Thymus (tissue), 11 donors: ENCODE data around the gene ATP13A2. TPM values are rescaled to one million over a fixed set of nuclear protein-coding genes. Genes with fewer than 3 reads are reported as not detected.
A peak's percentile ranks its signal among the peaks of the same experiment; 100 is the strongest.

Experiments used
- DNase-seq, 9 donors: peaks; one replicate each; pipeline ENCODE4 v3.0.0-alpha.2; 2013; ENCODE audit warnings: low spot score in 9 of 9, low read depth in 6 of 9, missing footprints in 1 of 9
- H3K27ac ChIP-seq, 2 donors: one replicate each; pipeline ENCODE4 v1.5.1; 2013; ENCODE audit warnings: control low read depth in 1 of 2, low read depth in 1 of 2, low read length in 1 of 2, mild to moderate bottlenecking in 1 of 2, moderate library complexity in 1 of 2
- H3K27me3 ChIP-seq, 2 donors: one replicate each; pipeline ENCODE4 v1.5.1; 2013; ENCODE audit warnings: low read length in 1 of 2; ENCODE audit not compliant: control insufficient read depth in 2 of 2, insufficient read depth in 1 of 2
- H3K36me3 ChIP-seq, 2 donors: one replicate each; pipeline ENCODE4 v1.5.1; 2013; ENCODE audit warnings: low read length in 1 of 2, mild to moderate bottlenecking in 1 of 2, moderate library complexity in 1 of 2; ENCODE audit not compliant: control insufficient read depth in 2 of 2, insufficient read depth in 2 of 2
- H3K4me1 ChIP-seq, 2 donors: one replicate each; pipeline ENCODE4 v1.5.1; 2013; ENCODE audit warnings: low read length in 2 of 2; ENCODE audit not compliant: control insufficient read depth in 2 of 2, insufficient read depth in 2 of 2
- H3K4me3 ChIP-seq, 2 donors: one replicate each; pipeline ENCODE4 v1.5.1; 2013; ENCODE audit warnings: low read length in 2 of 2, control low read depth in 1 of 2, mild to moderate bottlenecking in 1 of 2
- H3K9me3 ChIP-seq, 2 donors: one replicate each; pipeline ENCODE4 v1.5.1; 2013; ENCODE audit warnings: low read length in 1 of 2, mild to moderate bottlenecking in 1 of 2; ENCODE audit not compliant: control insufficient read depth in 2 of 2, insufficient read depth in 1 of 2
- WGBS: extraction: QIAGEN DNeasy Blood & Tissue Kit; methylation state at CpG from one replicate; pipeline ENCODE4 v1.1.7; 2013; 5-methylcytosine and 5-hydroxymethylcytosine counted together
- polyA plus RNA-seq: library from polyadenylated mRNA; stranded (reverse); fragments of 200-250 nt; gene quantifications from one replicate; pipeline ENCODE4 v1.2.3, GENCODE V29; 2013
- total RNA-seq: library from RNA; stranded (reverse); fragments of 120-200 nt; gene quantifications from one replicate; pipeline ENCODE4 v1.2.4, GENCODE V29; 2013
- donor health status: healthy.

ATP13A2 gene
- total and polyA plus RNA-seq, 2 donors = 9.3 to 18.3 TPM

GRCh38 chr1:16979475-16980327, 32.0 kb downstream of the ATP13A2 start:
- Histone ChIP-seq H3K4me3 (peak overlapping the region; percentile 22 to 36), H3K36me3 (no peaks in the 10 kb centered on the region), H3K27me3 (peaks cover 0 to 31% of the 10 kb centered on the region in 2 donors), H3K4me1 (peaks cover 4 to 14% of the 10 kb centered on the region in 2 donors), H3K27ac (no peak overlapping the region), H3K9me3 (no peaks in the 10 kb centered on the region)
- 20% methylated on average over 44 of the region's 44 CpGs for WGBS
- peak in 3 of 9 donors; percentile 23 to 42 (median 25) for DNase-seq

DNA sequence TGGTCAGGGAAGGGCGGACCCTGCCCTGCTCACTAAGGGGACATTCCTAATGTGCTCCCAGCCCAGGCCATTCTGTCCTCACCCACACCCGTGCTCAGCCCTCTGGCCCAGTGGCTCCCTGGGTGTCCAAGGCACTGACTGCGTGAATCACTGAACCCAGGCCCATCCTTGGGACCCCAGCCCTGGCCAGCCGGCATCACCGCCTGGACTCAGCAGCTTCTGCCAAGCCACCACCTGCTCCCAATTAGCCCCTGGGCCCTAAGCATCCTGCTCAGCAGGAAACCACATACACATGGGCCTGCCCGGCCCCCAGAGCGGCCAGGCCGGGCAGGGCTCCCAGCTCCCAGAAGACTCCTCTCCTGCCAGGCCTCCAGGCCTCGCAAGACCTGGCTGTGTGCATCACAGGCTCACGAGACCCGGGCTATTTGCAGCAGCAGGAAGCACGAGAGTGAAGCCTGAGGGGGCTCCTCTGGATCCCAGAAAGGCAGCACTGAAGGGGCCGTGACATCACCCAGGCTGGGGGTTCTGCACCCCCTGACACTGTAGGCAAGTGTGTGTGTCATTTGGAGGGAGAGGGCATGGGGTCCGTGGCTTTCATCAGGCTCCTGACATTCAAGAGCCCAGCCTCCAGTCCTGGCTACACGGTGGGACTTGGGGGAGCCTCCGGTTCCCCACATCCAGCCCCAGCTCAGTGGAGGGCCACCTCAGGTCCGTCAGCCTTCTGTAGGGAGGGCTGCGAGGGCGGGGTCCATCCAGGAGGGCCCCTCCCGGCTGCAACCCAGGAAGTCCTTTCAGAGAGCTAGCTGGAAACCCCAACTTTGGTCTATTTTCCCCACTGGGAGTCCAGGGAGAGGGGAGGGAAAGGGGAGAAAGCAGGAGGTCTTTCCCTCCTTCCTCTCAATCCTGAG, 32.9 kb downstream of the ATP13A2 start:
- no peak for DNase-seq
- Histone ChIP-seq H3K4me1 (peaks cover 4 to 14% of the 10 kb centered on the region in 2 donors), H3K4me3 (no peak overlapping the region), H3K27ac (no peak overlapping the region), H3K27me3 (peaks cover 0 to 31% of the 10 kb centered on the region in 2 donors), H3K36me3 (no peaks in the 10 kb centered on the region), H3K9me3 (no peaks in the 10 kb centered on the region)
- 66% methylated on average over 20 of the region's 20 CpGs for WGBS

DNA sequence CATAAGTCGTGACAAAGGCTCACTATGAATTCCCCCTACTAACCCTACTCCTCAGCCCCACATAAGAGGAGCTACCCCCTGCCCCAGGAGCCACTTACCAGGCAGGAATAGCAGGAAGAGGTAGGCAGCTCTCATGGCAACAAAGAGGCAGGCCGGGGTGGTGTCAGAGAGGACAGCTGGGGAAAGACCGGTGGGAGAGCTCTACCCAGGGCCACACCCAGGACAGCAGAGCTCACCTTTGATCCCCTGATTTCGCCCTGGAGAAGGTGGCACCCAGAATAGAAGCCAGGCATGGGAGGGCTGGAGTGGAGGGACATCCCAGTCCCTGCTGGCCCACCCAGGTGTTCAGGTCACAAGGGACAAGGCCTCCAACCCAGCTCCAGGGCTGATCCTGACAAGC, 33.6 kb downstream of the ATP13A2 start:
- H3K9me3 ChIP-seq = no peaks in the 10 kb centered on the region
- no peak overlapping the region for H3K27ac ChIP-seq
- DNase-seq = no peak
- H3K36me3 ChIP-seq = no peaks in the 10 kb centered on the region
- peaks cover 0 to 30% of the 10 kb centered on the region in 2 donors for H3K27me3 ChIP-seq
- H3K4me1 ChIP-seq = peaks cover 4 to 14% of the 10 kb centered on the region in 2 donors
- no peak overlapping the region for H3K4me3 ChIP-seq
- WGBS = 98% methylated on average over 4 of the region's 4 CpGs

GRCh38 chr1:16977377-16977776, 34.4 kb downstream of the ATP13A2 start:
- H3K36me3 ChIP-seq = no peaks in the 10 kb centered on the region
- WGBS = 98% methylated on average over 5 of the region's 5 CpGs
- H3K4me1 ChIP-seq = peaks cover 4 to 14% of the 10 kb centered on the region in 2 donors
- no peak overlapping the region for H3K4me3 ChIP-seq
- H3K9me3 ChIP-seq = no peaks in the 10 kb centered on the region
- no peak overlapping the region for H3K27ac ChIP-seq
- peaks cover 0 to 28% of the 10 kb centered on the region in 2 donors for H3K27me3 ChIP-seq
- no peak for DNase-seq

DNA sequence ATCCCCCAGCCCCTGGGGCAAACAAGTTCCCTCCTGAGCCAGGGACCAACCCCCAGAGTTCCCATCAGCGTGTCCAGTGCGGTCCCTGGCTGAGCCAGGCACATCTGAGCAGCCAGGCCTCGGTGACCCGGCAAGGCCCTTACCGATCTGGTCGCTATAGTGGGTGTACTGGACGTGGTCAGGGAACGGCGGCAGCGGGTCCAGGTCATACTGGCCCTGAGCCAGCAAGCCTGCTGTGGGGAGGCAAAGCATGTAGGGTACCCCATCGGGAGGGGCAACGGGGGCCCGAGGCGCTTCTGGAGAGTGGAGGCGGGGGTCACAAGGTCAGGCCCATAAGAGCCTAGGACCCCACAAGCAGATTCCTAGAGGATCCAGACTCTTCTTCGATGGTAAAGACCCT, 34.8 kb downstream of the ATP13A2 start:
- no peaks in the 10 kb centered on the region for H3K36me3 ChIP-seq
- 92% methylated on average over 16 of the region's 16 CpGs for WGBS
- no peak for DNase-seq
- H3K27ac ChIP-seq = no peak overlapping the region
- H3K27me3 ChIP-seq = peaks cover 0 to 28% of the 10 kb centered on the region in 2 donors
- H3K9me3 ChIP-seq = no peaks in the 10 kb centered on the region
- peaks cover 4 to 14% of the 10 kb centered on the region in 2 donors for H3K4me1 ChIP-seq
- no peak overlapping the region for H3K4me3 ChIP-seq

DNA sequence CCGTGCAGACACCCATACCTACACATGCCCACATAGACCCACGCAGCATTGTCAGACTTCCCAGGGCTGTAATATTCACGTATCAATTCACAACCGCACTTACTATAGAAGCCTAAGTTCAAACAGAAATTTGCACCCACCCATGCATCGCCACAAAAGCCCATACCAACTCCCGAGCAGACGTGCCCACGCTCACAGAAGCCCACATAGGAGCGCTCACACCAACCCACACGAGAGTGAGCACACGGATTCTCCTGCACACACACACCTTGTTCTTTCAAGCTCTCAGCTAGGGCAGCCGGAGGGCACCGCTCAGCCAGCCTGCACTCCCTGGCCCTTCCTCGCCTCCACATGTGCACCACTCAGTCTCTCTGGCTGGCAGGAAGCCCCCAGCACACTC, 35.9 kb downstream of the ATP13A2 start:
- peaks cover 4 to 14% of the 10 kb centered on the region in 2 donors for H3K4me1 ChIP-seq
- peaks cover 0 to 4% of the 10 kb centered on the region in 2 donors for H3K36me3 ChIP-seq
- WGBS = 94% methylated on average over 14 of the region's 14 CpGs
- H3K27me3 ChIP-seq = peaks cover 0 to 21% of the 10 kb centered on the region in 2 donors
- H3K9me3 ChIP-seq = no peaks in the 10 kb centered on the region
- no peak overlapping the region for H3K4me3 ChIP-seq
- no peak for DNase-seq
- H3K27ac ChIP-seq = no peak overlapping the region

GRCh38 chr1:16975211-16975610, 36.5 kb downstream of the ATP13A2 start:
- Histone ChIP-seq H3K4me1 (peaks cover 2 to 10% of the 10 kb centered on the region in 2 donors), H3K27ac (no peak overlapping the region), H3K36me3 (peaks cover 0 to 8% of the 10 kb centered on the region in 2 donors), H3K9me3 (no peaks in the 10 kb centered on the region), H3K4me3 (no peak overlapping the region), H3K27me3 (peaks cover 0 to 15% of the 10 kb centered on the region in 2 donors)
- WGBS = 93% methylated on average over 14 of the region's 14 CpGs
- DNase-seq = no peak

DNA sequence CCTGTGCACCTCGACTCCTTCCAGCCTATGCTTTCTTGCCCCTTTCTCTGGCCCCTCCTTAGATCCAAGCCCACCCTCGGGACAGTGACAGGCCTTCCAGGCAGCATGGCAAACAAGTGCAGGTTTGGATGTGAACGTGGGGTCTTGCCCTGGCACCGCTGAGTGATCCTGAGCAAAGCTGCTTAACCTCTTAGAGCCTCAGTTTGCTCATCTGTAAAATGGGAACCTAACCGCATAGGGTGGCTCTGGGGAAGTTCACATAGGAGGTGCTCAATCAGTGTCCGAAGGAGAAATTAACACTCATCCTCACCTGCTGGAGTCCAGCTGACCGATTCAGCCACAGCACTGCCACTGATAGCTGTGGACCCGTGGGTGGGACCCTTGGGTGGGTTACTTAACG, 38.5 kb downstream of the ATP13A2 start:
- Histone ChIP-seq H3K9me3 (no peaks in the 10 kb centered on the region), H3K27ac (no peak overlapping the region), H3K27me3 (no peaks in the 10 kb centered on the region), H3K36me3 (peaks cover 0 to 28% of the 10 kb centered on the region in 2 donors), H3K4me1 (no peaks in the 10 kb centered on the region), H3K4me3 (no peak overlapping the region)
- DNase-seq = no peak
- 83% methylated on average over 9 of the region's 9 CpGs for WGBS
